Left colon (tissue), 2 donors: ENCODE results near the gene MTOR. TPM values are rescaled to one million over a fixed set of nuclear protein-coding genes. Genes with fewer than 3 reads are reported as not detected.
"Not testable (repeated sequence)": the region's sequence is repeated elsewhere in the genome, so short reads cannot be mapped to it uniquely, and the experiment has no call there.

Experiments used
- ATAC-seq: fragments of 200-7000 bp; cut with Tn5 transposase; one replicate; pipeline ENCODE4 v1.9.1; 2020; ENCODE audit warnings: mild to moderate bottlenecking, moderate library complexity
- DNase-seq, 2 donors: peaks; one replicate each; pipeline ENCODE4 v3.0.0-alpha.2; 2020
- intact Hi-C, 2 donors: fragments of 100-400 bp; cut with DNase I in 1 of 2; cut with micrococcal nuclease in 1 of 2; formaldehyde crosslinking; loops; one replicate each; pipeline versions ENCODE4 v1.11.2 to v1.14.0; 2022; cut with DNase I, micrococcal nuclease
- total RNA-seq, 2 donors: library from RNA; stranded (reverse); fragmentation: NEBNext Ultra II Directional; extraction: Animal tissue kit (Norgen Biotek cat#: 25700); gene quantifications; one replicate each; pipeline ENCODE4 v1.2.1, GENCODE V29; 2021
- donor health status: DM: no; HTN: no; CAD: no.
- donor health status: DM: yes; HTN: yes; CAD: no.

The MTOR gene
- total RNA-seq, 2 donors from 2014 or later: 31.0 to 40.1 TPM

DNA sequence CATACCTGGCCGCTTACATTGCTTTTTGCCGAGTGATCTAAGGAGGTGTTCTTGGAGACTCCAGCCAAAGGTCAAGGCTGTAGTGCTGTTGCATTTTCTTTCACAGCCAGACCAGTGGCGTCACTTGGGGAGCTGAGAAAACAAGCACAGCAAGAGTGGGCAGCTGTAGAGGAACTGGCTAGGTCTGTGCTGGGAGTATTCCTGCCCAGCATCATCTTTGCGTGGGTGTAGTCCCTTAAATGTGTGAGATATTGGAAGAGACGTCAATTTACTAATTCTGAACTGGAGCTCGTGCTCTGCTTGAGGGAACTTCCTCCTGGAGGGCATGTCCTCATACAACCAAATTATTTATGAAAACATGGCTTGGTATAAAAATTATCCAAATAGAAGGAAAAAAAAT lies 20.8 kb upstream of the MTOR start:
- ATAC-seq (no peak), DNase-seq (no peak)
- intact Hi-C loops: no loop called here

DNA sequence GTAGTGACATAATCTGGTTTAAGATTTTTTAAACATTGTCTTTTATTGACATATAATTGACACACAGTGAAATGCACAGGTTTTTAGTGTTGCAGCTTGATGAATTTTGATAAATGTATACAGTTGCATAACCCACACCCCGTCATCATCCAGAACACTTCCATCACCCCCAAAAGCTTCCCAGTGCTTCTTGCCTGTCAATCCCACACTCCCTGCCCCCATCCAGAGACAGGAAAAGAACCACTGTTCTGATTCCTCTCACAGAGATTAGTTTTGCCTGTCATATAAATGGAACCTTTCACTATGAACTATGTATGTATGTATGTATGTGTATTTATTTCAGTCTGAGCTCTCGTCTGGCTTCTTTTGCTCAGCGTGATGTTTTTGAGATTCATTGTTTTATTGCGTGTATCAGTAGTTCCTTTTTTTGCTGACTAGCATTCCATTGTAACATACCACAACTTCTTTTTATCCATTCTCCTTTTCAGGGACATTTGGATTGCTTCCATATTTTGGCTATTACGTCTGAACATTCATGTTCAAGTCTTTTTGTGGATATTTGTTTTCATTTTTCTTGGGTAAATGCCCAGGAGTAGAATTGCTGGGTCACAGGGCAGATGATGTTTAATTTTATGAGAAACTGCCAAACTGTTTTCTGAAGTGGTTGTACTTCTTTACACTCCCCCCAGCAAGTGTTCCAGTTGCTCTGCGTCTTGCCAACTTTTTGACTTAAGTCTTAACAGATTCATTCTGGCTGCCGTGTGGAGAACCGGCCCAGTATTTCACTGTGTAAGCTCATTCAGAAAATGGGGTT lies 19.4 kb upstream of the MTOR start:
- ATAC-seq (no peak), DNase-seq (peak in 1 of 2 donors; percentile 32)
- intact Hi-C loops: no loop called here

DNA sequence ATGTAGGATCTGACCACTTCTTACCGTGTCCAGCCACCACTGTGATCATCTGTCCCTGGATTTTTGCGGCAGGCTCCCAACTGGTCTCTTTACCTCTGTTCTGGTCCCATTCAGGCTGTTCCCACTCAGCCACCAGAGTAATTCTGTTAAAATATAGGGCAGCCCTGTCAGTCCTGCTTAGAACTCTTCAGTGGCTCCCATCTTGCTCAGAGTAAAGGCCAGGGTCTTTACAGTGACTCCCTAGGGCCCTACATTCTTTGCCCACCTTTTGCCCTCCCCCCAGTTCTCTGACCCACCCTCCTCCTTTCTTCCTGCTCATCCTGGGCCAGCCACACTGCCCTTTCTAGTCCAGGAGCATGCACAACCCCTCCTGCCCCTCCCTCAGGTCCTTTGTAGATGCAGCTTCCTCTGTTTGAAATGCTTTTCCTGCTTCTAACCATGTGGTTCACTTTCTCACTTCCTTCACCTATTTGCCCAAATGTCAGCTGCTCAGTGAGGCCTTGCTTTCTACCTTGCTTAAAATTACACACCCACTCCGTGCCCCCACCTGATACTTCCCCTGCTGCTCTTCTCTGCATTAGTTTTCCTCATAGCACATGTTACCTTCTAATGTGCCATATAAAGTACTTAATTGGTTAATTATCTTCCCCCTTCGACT lies 18.5 kb upstream of the MTOR start:
- ATAC-seq: no peak
- no peak for DNase-seq
- intact Hi-C loops: no loop called here

DNA sequence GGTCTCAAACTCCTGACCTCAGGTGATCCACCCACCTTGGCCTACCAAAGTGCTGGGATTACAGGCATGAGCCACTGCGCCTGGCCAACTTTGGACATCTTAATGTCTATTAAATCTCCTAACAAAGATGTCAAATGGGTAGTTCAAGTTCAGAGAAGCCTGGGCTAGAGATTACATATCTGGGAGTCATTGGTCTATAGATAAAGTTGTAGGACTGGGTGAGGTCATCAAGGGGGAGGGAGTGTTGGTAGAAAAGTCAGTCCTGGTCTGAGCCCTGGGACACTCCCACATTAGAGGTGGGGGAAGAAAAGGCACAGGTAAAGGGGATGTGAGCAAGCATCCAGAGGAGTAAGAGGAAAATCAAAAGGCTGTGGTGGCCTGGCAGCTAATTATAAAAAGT lies 17.3 kb upstream of the MTOR start:
- ATAC-seq (no peak), DNase-seq (no peak)
- intact Hi-C loops: no loop called here

DNA sequence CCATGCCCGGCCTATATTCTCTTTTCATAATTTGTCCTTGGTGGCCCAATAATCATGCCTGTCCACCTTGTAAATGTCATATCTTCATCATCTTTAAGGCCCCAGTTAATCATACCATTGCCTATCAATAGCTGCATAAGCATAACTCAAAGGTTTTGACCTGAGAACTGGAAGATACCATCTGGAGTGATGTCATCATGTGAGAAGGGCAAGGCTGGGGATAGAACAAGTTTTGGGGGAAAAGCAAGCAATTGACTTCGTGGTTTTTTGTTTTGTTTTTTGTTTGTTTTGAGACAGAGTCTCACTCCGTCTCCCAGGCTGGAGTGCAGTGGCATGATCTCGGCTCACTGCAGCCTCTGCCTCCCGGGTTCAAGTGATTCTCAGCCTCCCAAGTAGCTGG lies 16.8 kb upstream of the MTOR start:
- ATAC-seq (no peak), DNase-seq (no peak)
- intact Hi-C loops: no loop called here

DNA sequence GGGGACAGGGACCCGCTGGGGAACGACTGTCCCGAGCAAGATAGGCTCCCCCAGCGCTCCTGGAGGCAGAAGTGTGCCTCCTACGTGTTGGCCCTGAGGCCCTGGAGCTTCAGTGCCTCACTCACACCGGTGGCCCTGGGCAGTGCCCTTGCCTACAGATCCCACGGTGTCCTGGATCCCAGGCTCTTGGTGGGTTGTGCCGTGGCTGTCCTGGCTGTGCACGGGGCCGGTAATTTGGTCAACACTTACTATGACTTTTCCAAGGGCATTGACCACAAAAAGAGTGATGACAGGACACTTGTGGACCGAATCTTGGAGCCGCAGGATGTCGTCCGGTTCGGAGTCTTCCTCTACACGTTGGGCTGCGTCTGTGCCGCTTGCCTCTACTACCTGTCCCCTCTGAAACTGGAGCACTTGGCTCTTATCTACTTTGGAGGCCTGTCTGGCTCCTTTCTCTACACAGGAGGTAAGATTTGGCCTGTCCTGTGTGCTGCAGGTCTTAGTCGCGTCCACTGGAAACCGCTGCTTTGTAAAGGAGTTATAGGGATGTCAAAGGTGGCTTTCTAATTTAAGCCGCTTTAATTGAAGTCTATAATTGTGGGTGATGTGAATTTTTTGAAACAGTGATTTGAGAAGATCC lies 11.4 kb upstream of the MTOR start:
- intact Hi-C loops: no loop called here
- ATAC-seq: peak; percentile 42
- DNase-seq: no peak

DNA sequence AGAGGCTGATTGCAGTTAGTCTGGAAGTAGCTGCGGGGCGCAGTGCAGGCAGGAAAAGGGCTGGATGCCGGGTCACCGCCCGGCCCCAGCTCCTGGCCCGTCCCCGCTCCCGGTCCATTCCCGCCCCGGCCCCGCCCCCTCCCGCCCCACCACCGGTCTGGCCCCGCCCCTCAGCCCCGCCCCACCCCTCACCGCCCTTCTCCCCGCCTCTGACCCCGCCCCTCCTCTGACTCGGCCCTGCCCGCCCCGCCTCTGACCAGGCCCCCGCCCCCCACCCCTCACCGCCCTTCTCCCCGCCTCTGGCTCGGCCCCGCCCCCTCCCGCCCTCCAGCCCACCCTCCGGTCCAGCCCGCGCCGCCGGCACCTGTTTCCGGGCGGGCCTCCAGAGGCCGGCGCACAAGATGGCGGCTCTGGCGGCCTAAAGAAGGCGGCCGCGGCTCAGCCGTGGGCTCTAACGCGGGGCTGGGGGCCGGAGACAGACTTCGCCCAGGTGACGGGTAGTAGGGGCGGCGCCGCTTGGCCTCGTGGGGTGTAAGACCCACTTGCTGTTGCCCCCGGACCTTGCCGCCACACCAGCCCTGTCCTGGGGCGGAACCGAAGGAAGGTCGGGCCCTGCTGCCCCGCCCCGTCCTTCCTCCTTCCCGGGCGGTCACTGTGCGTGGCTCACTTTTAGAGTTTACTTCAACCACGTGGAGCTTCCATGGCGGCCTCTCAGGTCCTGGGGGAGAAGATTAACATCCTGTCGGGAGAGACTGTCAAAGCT lies 10.7 kb upstream of the MTOR start, which contains the start of gene UBIAD1:
Gene UBIAD1, plus strand, starts transcription at position 367 of the 763 bp plus-strand sequence. Its CDS starts 334 bp downstream, at position 701.
- ATAC-seq (peak; percentile 92), DNase-seq (peak; percentile 80 to 86)
- intact Hi-C loops: no loop called here

DNA sequence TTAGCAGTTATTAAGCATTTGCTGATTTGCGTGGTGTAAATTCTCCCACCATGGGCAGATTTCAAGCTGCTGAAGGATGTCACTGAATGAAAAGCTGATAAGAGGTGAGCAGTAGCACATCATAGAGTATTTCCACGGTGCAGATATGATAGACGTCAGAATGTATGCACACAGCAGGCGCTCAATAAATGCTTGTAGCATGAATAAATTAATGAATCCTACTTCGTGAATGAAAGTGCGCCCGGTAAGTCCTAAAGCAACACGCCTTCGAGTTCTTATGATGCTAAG lies 10.1 kb upstream of the MTOR start:
- DNase-seq: no peak
- ATAC-seq: no peak
- intact Hi-C loops: no loop called here

DNA sequence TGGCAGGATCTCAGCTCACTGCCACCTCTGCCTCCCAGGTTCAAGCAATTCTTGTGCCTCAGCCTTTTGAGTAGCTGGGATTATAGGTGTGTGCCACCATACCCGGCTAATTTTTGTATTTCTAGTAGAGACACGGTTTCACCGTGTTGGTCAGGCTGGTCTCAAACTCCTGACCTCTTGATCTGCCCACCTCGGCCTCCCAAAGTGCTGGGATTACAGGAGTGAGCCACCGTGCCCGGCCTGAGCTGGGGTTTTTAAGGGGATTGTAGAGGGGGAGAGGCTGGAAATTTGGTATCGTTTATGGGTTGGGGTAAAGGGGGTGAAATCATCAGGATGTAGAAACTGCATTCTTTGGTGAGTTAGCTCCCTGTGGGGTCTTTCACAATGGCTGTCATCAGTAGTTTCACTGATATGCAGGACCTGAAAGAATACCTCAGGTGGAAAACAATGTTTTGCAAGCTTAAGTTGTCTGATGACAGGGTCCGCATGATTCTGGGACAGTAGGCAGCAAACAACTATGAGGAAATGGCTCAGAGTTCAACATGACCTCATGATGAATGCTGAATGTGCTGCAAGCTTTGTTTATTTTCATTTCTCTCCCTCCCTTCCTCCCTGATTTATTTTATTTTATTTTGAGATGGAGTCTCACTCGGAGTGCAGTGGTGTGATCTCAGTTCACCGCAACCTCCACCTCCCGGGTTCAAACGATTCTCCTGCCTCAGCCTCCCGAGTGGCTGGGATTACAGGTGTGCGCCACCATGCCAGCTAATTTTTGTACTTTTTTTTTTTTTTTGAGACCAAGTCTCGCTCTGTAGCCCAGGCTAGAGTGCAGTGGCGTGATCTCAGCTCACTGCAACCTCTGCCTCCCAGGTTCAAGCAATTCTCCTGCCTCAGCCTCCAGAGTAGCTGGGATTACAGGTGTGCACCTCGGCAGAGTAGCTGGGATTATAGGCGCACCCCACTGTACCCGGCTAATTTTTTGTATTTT lies 5.3 kb upstream of the MTOR start:
- DNase-seq, intact Hi-C loops, ATAC-seq: not testable (repeated sequence)

DNA sequence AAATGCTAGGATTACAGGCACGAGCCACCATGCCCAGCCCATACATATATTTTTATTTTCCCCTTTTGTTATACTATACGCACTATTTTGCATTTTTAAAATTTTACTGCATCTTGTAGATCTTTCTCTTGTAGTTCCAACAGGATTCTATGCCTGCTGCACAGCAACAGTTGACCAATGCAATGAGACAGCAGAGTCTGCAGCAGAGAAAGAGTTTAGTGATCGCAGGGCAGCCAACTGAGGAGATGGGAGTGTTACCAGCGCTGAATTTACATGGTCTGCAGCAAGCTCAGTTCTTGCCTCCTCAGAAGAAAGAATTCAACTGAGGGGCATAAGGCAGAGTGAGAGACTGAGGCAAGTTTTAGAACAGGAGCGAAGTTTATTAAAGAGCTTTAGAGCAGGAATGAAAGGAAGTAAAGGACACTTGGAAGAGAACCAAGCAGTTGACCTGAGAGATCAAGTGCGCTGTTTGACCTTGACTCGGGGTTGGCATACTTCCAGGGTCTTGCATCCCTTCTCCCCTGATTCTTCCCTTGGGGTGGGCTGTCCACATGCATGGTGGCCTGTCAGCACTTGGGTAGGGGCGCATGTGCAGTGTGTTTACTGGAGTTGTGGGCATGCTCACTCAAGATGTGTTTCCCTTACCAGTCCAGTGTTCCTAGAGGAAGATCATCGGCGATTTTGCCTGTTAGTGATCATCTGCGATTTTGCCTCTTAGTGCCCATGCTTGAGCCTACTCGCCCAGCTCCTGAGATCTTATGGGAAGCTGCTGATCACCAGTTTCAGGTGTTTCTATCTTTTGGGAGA lies 4.1 kb upstream of the MTOR start:
- DNase-seq: no peak
- no peak for ATAC-seq
- intact Hi-C loops: no loop called here

DNA sequence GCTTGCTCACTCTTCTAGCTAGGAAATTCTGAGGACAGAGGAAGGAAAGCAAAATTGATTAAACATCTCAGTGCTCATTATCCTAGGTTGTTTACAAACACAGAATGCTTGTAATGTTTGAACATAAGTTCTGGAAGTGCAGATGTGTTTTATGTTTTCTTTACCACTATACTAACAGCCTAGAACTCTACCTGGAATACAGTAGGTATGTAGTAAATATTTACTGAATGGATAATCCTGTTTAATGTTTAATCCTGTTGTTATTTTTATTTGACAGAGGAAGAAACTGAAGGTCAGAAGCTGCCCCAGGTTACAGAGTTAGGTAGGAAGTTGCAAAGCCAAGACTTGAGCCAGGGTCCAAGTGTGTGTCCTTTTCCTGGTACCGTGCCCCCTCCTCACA lies 6.1 kb downstream of the MTOR start:
- DNase-seq (no peak), ATAC-seq (no peak)
- intact Hi-C loops: loop anchor here in 1 of 2 donors (10.0 kb wide), 1 partner anchor 389 kb away; no protein-coding TSS in a partner anchor

DNA sequence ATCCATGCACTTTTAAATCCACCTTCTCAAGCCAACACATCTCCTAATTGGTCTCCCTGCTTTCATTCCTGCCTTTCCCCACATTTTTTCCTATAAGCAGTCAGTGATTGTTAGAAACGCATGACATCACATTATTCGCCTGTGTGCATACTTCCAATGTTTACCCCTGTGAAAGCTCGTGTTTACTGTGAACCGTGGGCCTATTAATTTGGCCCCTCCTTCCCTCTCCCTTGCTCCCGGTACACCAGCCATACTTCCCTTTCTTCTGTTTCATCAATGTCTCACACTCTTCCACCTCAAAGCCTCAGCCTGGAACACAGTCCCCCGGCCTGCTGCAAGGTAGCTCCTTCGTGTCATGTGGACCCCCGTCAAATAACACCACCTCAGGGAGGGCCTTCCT lies 9.1 kb downstream of the MTOR start:
- no peak for ATAC-seq
- DNase-seq: no peak
- intact Hi-C loops: loop anchor here in 1 of 2 donors (10.0 kb wide), 1 partner anchor 392 kb away; no protein-coding TSS in a partner anchor

DNA sequence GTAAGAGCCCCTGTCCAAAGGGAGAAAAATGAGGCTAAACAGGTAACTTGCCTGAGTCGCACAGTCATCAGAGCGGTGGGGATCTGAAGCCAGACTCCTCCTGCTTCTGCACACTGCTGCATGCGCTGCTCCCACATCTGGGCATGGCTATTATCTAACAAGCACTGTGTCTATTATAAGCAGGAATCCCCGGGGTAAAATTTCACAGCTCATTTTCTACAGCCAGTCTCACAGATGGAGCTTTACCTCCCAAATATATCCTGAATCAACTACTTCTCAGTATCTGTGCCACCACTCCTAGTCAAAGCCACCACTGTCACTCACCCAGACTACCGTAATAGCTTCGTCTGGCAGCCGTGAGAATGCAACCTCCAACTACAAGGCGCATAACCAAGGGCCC lies 9.8 kb downstream of the MTOR start:
- DNase-seq: no peak
- no peak for ATAC-seq
- intact Hi-C loops: loop anchor here in 1 of 2 donors (10.0 kb wide), 1 partner anchor 392 kb away; no protein-coding TSS in a partner anchor

DNA sequence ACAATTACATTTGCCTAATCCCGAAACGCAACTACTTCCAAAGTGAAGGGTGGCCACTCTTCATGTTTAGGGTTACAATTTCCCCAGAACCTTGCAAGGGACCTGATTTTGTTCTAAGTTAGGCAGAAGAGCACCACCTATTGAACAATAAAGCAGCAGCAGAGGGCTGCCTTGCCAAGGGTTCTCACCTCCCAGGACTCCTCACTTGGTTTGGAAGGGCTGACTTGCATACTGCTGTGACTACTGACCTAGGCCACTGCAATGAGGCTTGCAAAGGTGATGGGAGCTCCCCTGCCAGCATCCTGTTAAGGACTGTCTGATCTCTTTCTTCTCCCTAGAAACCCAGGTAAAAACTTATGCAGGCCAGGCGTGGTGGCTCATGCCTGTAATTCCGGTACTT lies 14.2 kb downstream of the MTOR start:
- intact Hi-C loops: no loop called here
- ATAC-seq: no peak
- DNase-seq: no peak

DNA sequence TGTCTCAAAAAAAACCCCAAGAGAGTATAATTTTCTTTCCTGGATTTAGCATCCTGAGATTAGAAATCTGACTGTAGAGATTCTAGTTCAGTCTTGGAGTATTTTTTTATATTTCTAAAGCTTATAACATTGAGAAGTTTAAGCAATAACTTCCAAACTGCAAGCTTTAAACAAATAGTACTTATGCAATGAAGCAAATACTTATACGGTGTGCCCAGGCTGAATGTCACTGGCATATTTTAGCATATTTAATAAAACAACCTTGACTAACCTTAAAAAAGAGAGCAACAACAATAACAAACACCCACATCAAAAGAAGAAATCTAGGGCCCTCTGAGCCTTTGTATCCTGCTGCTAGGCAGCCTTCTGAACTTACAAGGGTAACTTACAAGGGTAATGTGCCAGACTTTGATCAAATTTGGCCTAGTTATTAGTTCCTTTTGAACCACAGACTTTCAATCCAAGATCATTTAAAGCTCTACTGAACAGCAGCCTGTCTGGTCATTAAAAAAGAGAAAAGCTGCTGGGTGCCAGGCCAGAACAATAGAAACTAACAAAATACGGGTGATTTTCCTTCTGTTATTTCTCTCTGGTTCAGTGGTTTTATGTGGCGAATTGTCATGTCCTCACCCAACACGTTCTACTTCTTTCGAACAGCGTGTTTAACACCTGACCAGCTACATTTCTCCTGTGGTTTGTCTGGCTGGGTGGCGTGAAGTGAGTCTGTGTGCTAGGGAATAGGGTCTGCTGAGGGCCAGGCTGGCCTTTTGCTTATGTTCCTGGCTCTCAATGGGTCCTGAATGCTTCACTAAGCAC lies 16.2 kb downstream of the MTOR start:
- ATAC-seq (no peak), DNase-seq (no peak)

DNA sequence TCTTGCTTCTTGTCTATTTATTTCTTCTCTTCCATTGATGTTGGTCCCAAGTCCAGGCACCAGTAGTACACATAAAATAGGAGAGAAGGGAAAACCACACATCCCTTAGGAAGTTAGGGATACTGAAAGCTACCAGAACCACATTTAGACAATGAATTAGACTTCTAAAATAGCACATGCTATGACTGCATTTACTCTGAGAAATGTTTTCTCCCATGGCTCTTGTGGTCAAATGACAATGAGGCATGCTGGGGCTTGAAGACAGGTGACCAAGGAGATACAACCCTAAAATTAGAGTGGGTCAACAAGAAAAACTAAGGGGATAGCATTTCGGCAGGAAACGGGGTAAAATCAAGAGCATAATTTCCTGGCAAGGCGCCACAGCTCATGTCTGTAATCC lies 17.1 kb downstream of the MTOR start:
- DNase-seq: no peak
- ATAC-seq: no peak
- intact Hi-C loops: no loop called here

More for the DNA sequence above, 16.2 kb downstream of the MTOR start:
- intact Hi-C loops: no loop called here
